Stimulated activated CD8-positive, alpha-beta memory T cell treated with anti-CD3 and anti-CD28 coated beads, Interleukin-12 subunit alpha, Interleukin-12 subunit beta, amount 100 ng/mL, for 24 hours (primary cell): ENCODE measurements around the gene UGCG.
"Not testable (repeated sequence)": the region's sequence is repeated elsewhere in the genome, so short reads cannot be mapped to it uniquely, and the experiment has no call there.

Source experiments
- DNase-seq: peaks from one replicate; pipeline ENCODE4 v3.0.0-alpha.2; 2020; ENCODE audit errors: extremely low read depth

The UGCG gene

DNA sequence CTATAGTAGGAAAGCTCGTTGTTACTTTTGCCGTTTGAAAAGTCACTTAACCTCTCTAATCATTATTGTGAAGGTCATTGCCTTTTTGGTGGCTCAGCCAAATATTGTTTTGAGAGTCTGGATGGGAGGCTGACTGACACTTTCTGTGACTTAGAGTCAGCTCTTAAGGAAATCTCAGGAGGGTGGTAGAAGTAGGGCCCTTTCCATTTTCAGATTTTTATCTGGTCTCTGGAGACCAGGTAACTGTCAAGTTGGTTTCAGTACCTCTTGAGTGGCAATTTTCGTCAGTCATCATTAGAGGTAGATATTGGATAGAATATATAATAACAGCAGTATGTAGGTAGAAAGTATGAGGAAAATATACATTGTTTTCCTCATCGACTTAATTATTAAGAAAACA, 23.3 kb downstream of the UGCG start:
- no peak for DNase-seq

DNA sequence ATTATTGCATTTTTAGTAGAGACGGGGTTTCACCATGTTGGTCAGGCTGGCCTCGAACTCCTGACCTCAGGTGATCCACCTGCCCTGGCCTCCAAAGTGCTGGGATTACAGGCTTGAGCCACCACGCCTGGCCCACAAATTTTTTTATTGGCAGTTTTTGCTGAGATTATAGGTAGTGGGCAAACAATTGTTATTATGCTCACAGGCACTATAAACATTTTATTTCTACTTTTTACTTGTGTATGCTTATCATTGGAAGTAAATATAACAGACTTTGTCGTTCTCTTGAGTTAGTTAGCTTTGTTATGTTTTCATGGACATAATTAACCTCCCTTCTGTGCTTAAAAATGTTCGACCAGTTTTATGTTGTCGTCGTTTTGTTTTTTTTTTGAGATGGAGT, 23.9 kb downstream of the UGCG start:
- no peak for DNase-seq

DNA sequence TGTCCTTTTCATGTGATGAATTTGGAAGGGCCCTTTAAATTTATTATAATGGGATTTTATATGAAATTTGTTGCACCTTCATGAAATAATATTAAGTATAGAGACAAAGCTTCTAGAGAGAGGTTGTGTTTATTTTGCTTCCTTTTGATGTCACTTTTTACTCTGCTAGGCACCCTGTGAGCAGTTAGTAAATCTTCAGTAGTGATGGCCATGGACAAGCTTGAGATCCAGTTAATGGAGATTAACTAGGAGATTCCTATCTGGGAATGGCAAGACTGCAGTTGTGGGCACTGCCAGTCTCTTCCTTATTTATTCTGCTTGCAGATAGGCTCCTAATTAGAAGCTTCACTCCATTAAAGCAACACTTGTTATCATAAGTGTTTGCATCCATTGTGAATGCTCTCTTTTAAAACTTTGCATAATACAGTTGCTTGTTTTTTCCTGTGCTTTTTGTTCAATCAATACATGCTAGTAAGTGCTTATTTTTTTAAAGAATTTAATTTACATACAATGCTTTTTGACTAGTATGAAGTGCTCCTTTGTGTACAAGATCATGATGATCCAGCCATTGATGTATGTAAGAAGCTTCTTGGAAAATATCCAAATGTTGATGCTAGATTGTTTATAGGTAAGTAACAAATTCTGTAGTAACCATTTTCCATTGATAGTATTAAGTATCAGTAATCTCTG, 25.9 kb downstream of the UGCG start:
- no peak for DNase-seq

DNA sequence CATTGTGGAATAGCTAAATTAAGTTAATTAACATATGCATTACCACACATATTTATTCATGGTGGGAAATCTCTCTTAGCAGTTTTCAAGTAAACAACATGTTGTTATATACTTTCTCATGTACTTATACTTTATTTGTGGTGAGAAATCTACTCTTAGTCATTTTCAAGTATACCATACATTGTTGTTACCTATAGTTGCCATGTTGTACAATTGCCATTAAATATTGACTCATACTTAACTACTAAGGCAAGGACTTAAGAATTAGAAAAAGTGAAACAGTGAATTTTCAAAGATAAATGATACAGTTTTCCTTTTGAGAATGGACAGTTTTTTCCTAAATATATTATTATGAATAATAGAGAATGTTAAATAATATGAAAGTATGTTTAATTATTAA, 27.7 kb downstream of the UGCG start:
- DNase-seq = no peak

DNA sequence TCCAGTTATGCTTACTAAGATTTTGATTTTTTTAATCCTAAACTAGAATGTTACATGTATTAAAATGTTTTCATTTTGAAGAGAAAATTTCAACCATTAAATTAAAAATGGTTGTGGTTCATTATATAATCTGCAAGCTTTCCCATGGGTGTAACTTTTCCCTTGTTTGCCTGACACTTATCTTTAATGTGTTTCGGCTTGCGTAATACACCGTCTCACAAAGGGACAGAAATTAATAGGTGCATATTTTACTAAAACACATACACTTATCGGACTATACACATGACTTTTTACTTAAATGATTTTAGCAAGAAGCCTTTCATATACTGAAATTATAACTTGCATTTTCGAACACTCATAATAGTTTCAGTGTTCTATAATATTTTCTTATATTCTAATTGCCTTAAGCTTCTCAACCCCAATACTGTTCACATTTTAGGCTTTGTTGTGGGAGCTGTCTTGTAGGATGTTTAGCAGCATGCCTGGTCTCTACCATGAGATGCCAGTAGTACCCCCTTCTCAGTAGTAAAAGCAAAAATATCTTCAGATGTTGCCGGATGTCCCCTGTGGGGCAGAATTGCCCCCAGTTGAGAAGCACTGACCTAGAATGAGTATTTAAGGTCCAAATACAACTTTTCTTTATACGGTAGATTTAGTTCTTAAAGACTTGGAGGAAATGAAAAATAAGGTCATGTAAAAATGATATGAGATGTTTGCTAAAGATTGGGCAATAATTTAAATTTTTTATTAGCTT, 28.6 kb downstream of the UGCG start:
- DNase-seq = no peak

DNA sequence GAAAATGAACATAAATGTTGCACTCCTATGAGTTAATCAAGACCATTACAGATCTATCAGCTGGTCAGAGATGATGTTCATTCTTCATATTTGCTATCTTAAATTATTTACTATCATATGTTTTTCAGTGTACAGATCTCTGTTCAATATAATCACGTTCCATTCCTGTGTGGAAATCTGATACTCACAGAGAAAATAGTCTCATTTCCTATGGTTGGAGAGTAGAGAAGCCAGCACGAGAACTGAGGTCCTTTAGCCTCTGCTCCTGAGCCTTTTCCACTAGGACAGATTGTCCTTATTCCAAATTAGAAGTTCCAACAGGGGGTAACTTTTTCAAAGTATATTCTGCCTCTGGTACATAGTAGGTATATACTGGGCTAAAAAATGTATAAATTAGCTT, 29.2 kb downstream of the UGCG start:
- DNase-seq = no peak

DNA sequence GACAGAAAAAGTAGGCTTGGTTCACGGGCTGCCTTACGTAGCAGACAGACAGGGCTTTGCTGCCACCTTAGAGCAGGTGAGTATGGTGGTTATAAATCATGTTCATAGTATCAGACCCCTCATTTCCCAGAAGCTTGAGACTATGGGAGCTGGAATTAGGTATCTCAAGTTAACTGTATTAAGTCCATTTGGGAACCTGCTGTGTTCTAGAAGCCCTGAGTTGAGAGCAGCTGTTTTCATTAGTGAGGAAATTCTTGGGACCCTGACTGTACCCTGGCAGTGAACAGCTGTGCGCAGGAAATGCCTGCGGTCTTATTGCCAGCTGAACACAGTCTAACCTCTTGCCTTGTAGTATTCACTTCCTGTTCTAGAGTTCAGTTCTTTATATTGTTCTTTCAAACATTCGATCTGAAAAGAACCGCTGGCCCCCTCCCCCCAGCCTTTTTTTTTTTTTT, 29.8 kb downstream of the UGCG start:
- DNase-seq = no peak

DNA sequence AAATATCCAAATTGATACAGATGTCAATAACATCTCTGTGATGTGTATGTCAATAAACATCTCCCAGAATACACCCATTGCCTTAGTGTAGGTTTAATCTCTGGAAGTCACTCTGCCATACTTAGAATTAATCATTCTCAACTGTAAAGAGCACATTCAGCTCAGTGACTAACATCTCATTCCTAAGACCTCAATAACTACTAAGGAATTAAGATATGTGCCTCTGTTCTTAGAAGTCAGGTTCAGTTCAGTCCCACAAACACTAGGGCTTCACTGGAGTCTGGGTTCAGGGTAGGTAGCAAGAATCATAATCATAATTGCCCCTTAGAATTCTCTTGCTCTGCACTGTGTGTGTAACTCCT, 31.7 kb downstream of the UGCG start:
- no peak for DNase-seq

DNA sequence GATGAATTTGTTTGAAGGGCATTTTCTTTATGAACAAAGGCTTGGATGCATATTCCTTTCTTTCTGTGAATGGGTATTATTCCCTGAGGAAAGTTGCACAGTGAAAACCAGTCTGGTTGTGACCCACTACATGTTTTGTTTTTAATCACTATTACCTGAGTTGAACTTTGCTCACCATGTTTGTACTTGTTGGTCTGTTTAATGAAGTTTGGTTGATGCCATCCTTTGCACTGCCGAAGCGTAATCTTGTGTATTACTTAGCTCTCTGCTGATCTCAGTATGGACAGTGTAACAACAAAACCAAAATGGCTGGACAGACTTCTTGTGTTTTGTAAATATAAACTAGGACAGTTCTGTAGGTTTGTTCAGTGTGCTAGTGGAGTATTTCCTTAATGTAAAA, 38.1 kb downstream of the UGCG start:
- DNase-seq = no peak

DNA sequence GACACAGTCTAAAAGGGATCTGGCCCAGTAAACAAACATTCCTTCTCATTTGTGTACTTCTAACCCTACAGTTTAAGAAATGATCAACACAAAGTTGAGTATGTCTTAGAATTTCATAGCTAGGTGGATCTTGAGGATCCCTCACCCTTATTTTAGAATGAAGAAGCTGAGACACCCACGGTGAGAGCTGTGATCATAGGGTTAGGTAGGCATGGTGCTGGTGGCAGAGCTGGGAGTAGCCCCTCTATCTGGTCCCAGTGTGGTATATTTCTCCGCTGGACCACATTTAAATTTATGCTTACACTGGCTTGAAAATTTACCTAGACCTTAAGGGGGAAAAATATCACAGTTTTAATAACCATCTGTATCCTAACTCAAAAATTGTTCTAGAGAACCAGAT, 39.8 kb downstream of the UGCG start:
- no peak for DNase-seq

DNA sequence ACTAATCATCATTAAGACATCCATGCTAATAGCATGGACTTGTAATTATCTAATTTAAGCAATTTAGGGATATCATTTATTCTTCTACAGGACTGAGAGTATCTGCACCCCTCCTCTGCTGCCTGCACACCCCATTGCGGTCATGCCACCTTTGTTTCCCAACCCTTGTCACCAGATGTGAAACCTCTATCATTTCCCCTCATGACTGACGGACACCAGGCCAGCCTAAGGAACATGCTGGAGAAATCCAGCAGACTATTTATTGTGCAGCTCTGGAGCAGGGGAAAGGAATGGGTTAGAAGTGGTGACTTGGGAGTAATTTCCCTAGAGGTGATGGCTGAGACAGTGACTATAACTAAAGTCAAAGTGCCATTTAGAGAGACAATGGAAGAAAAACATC, 40.7 kb downstream of the UGCG start:
- DNase-seq = no peak

DNA sequence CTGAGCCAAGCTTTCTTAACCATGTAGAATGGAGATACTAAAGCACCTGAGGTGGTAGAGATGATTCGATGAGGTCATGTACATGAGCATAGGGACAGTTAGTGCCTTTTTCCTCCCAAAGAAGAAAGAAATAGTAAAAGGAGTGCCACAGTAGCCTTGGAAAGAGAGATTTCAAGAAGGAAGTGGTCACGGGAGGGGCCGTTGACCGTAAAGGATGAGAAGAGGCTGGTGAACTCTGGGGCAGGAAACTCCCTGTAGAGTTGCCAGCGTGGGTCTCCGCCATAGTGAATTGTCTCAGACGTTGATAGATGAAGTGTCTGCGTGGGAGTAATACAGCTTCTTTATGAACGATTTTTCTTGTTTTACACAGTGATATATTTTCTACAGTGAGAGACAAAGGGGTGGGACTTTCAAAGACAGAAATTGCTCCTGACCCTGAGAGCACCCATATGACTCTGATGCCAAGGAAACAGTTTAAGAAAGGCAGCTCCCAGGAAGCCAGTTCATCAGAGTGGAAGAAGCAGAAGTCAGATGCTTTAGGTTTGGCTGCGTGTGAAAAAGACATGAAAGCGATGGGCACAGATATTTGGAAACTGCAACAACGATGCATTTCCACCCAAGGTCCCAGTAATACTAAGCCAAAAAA, 41.3 kb downstream of the UGCG start:
- no peak for DNase-seq

DNA sequence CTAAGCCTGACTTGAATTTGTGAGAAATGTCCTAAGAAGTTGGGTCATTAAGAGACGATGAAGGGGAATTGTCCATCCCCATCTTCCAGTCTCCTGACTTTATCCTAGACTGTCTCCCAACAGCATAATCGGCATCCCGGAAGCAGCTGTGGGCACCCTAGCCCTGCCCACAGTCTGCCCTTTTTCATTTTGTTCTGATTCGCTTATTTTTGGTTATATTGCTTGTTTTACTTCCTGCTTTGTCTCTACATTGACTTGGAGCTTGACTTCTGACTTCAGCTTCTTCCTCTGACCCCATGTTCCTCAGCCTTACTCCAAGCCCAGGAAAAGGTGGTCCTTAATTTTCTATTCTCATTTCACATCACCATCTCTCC, 41.8 kb downstream of the UGCG start:
- no peak for DNase-seq

DNA sequence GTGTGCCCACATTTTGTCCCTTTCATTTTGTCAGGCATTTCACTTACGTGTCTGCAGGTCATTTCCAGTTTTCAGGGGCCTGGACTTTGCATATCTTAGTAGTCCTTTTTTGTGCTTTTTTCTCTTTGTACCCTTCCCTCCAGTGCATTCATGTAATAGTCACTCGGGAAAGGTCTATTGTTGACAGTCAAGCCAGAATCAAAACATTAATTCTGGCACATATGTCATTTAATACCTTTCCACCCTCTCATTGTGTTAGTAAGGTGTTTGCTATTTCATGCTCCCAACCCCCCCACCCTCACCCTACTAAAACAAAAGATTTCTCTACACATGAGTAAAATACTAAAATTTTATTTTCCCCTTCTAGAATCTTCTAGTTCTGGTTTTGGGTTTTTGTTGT, 42.7 kb downstream of the UGCG start:
- no peak for DNase-seq

DNA sequence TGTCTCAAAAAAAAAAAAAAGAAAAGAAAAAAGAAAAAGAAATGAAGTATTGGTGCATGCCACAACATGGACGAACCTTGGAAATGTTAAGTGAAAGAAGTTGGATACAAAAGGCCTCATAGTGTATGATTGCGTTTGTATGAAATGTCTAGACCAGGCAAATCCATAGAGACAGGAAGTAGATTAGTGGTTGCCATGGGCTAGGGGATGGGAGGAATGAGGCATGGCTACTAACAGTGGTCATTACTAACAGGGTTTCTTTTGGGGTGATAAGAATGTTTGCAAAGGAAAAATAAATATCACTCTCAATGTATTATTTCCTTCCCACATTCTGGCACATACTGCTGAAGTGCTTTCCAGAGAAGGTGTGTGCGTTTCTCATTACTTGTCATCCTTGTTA, 44.1 kb downstream of the UGCG start:
- DNase-seq = no peak

DNA sequence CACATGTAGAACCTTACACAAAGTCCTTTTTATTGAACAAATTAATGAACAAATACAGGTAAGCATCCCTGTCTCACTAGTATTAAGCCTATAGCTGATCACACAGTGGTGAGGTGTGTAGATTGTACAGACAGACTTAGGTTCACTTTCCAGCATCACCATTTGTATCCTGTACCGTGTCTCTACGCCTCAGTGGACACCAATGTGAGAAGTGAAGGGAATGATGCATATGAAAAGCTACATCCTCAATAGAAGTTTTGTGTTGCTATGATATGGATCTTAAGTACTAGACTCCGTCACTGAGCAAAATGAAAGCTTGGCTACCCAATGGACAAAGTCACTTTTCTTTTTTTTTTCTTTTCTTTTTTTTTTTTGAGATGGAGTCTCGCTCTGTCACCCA, 46.6 kb downstream of the UGCG start:
- DNase-seq = no peak

DNA sequence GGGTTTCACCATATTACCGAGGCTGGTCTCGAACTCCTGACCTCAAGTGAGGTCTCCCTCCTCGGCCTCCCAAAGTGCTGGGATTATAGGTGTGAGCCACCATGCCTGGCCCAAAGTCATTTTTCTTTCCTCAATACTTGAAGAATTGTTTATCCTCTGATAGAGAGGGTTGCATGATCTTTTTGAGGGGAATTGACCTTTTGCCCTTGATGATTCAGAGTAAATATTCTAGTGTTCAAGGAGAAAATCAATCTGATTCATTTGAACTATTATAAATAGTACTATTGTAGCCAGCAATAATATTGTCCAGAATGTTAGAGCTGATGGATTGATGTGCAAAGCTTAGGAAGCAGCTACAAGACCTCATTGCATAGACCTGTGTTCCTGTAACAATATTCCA, 47.1 kb downstream of the UGCG start:
- DNase-seq = no peak

DNA sequence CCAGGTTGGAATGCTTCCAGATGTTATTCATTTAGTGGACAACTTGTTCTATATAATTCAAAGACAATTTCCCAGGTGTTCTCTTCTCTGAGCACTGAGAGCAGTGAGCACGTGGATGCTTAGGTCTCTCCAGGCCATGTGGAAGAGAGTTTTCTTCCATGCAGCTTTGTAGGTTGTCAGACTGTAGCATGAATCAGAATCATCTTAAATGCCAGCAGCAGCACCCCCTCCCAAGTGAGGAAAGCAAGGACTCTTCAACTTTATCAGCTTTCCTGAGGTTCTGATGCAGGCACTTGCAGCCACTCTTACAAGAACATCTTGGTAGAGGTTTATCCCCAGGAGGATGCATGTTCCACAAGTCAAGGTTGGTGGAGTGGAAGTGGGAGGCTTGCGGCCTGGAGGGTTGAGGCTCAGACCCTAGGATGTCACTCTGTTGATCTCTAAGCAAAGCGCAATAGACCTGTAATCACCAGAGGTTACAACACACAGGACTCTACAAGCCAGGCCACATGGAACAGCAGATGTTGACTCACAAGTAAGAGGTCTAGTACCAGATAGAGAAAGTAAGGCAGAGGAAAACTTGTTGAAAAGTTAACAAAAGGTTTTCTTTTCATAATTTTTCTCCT, 47.7 kb downstream of the UGCG start:
- no peak for DNase-seq

DNA sequence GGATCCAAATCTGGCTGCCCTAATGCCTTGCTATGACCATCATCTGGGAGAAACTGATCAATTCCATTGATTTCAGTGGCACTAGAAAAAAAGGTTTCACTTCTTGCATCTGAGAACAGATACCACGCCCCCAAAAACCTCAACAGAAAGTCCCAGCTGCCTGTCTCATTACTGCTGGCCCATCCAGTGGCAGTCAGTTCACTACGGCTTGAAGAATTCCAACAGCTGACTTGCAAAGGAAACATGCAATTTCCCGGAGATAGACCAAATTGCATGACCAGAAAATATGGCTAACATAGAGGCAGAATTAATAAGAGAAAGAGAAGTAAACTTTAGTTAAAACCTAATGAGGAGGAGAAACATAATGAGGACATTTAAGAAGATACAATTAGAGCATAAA, 48.6 kb downstream of the UGCG start:
- no peak for DNase-seq

DNA sequence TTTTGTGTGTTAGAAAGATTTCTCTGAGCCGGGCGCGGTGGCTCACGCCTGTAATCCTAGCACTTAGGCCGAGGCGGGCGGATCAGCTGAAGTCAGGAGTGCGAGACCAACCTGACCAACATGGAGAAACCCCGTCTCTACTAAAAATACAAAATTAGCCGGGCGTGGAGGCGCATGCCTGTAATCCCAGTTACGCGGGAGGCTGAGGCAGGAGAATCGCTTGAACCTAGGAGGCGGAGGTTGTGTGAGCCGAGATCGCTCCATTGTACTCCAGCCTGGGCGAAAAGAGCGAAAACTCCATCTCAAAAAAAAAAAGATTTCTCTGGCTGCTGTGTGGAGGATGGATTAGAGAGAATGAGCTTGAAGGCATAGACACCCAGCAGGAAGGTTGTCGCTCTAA, 51.5 kb downstream of the UGCG start:
- not testable (repeated sequence) for DNase-seq

DNA sequence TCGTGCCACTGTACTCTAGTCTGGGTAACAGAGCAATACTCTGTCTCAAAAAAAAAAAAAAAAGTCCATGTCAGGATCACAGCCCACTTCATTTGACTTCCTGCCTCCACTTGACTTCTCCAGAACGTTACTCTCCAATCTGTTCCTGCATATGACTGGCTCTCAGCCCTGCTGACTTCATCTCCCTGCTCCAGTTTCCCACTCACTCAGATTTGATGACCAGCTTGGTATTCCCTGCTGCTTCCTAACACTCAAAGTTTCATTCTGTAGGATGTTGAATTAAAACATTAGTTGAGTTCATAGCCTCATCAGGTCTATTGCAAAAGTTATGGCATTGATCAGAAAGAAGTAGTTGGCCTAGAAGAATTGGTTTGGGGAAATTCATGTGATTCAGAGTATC, 52.3 kb downstream of the UGCG start:
- DNase-seq = no peak

DNA sequence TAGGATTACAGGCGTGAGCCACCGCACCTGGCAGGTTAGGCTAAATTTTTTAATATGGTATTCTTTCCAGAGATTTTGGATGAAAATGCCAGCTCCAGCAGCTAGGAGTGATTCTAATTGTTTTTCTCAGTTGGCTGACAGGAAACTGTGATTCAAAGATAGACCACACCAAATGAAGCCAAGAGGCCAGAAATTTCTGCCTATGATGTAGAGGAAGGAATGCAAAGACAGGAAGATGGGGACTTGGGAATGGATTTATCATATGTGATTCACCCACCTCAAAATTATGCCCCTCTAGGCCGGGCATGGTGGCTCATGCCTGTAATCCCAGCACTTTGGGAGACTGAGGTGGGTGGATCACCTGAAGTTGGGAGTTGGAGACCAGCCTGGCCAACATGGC, 53.3 kb downstream of the UGCG start:
- no peak for DNase-seq

DNA sequence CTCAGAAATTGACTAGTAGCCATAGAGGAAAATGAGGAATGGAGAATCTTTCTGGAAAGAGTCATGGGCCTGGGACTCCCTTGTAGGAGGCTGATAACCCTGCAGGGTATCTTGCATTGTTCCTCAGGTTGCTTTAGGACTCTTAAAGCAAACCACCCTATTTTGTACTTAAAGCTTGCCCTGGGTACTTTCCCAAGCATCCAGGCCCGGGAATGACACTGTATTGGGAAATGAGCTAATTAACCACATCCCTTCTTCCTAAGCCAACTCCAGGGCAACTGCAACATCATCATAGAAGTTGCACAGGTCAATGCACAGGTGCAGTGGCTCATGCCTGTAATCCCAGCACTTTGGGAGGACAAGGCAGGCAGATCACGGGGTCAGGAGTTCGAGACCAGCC, 55.9 kb downstream of the UGCG start:
- DNase-seq = no peak
